ENCODE measurements around the gene SCARF2. TPM values are rescaled to one million over a fixed set of nuclear protein-coding genes. Genes with fewer than 3 reads are reported as not detected.

SCARF2 gene
- total and polyA plus RNA-seq, 2 of the 13 experiments (the other 11 are each of a cell fraction or from before 2014, with no cell fraction given) = 3.3 to 6.2 TPM

- no peak overlapping the region for H3K4me2 ChIP-seq (ENCODE audit: low read depth, low read length)
- H3K4me3 ChIP-seq (replicated peaks in 1 of 3; ENCODE audit: insufficient read depth in 1 of 3, low read depth in 2 of 3, low read length in 3 of 3) = no peak overlapping the region
- no peaks in the 10 kb centered on the region for H3K4me1 ChIP-seq (ENCODE audit: insufficient read depth, low read length)
- no peak overlapping the region for H3K27ac ChIP-seq (ENCODE audit: extremely low read length, insufficient read depth, low read length)
- POLR2A ChIA-PET = no interaction called here
- no peak for DNase-seq (ENCODE audit: low spot score)
- no peak for ATAC-seq
- WGBS (ENCODE audit: low lambda C conversion rate) = 100% methylated on average over 1 of the region's 1 CpG
- H3K79me2 ChIP-seq (ENCODE audit: insufficient read depth, low read length) = no peaks in the 10 kb centered on the region
- CTCF ChIA-PET (ENCODE audit: low intra/inter-chr PET ratio, low total read pairs) = no interaction called here
- no peak overlapping the region for H2AFZ ChIP-seq (ENCODE audit: low read length)
- TF ChIP-seq SP1 (IDR thresholded peaks at IDR 0.05) (no peak), SP1 (CRISPR knock-in tag; IDR thresholded peaks at IDR 0.05) (no peak), PRDM10 (CRISPR knock-in tag; IDR thresholded peaks at IDR 0.05; ENCODE audit: low read depth) (no peak), NFRKB (IDR thresholded peaks at IDR 0.05) (no peak)
- FAIRE-seq = no peak
- BruUV-seq (replicated peaks) = no TSS peak
- H4K20me1 ChIP-seq (ENCODE audit: insufficient read depth, low read length) = no peaks in the 10 kb centered on the region
- H3K9ac ChIP-seq (ENCODE audit: insufficient read depth, low read depth, low read length) = no peak overlapping the region
- no peaks in the 10 kb centered on the region for H3K9me3 ChIP-seq (ENCODE audit: low read length)
- peaks cover 1 to 8% of the 10 kb centered on the region in 2 experiments; a peak in 3 of 5 replicates for H3K36me3 ChIP-seq (replicated peaks in 1 of 2; ENCODE audit: control insufficient read depth in 1 of 2, insufficient read depth in 2 of 2, low read length in 2 of 2)
- no peaks in the 10 kb centered on the region for H3K27me3 ChIP-seq (ENCODE audit: control insufficient read depth in 1 of 2, insufficient read depth in 2 of 2, low read length in 2 of 2)
- in situ Hi-C loops (cut with HindIII; ENCODE audit: extremely low pct_ligation_motif_present, low pct_unique_long_range_greater_than_20kb) (no loop called here), intact Hi-C loops (cut with micrococcal nuclease; ENCODE audit: unreplicated experiment) (no loop called here)
Observed at GRCh38 chr22:20450551-20450906, 12.9 kb upstream of the SCARF2 start.

DNA sequence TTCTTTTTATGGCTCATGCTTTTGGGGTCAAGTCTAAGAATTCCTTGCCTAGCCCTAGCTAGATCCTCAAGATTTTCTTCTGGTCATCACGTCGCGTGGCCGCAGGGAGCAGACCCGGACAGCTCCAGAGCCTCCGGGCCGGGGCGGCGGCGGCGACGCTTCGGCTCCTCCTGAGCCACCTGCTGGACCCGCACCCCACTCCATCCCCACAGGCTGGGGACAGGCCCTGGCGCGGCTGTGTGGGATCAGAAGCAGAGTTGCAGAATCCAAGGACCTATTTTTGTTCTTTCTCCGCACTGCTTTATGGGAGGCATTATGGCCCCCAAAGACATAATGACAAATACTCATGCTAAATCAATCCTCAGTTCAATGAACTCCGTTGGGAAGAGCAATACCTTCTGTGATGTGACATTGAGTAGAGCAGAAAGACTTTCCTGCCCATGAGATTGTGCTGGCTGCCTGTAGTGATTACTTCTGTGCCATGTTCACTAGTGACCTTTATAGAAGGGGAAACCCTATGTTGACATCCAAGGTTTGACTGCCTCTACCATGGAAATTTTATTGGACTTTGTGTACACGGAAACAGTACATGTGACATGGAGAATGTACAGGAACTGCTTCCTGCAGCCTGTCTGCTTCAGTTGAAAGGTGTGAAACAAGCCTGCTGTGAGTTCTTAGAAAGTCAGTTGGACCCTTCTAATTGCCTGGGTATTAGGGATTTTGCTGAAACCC, 12.4 kb upstream of the SCARF2 start:
- Histone ChIP-seq H3K27me3 (ENCODE audit: control insufficient read depth in 1 of 2, insufficient read depth in 2 of 2, low read length in 2 of 2) (no peaks in the 10 kb centered on the region), H3K4me2 (ENCODE audit: low read depth, low read length) (no peak overlapping the region), H3K4me1 (ENCODE audit: insufficient read depth, low read length) (no peaks in the 10 kb centered on the region), H3K9ac (ENCODE audit: insufficient read depth, low read depth, low read length) (no peak overlapping the region), H3K36me3 (replicated peaks in 1 of 2; ENCODE audit: control insufficient read depth in 1 of 2, insufficient read depth in 2 of 2, low read length in 2 of 2) (peaks cover 1 to 4% of the 10 kb centered on the region in 2 experiments; a peak in 2 of 5 replicates), H3K9me3 (ENCODE audit: low read length) (no peaks in the 10 kb centered on the region), H2AFZ (ENCODE audit: low read length) (no peak overlapping the region), H3K79me2 (ENCODE audit: insufficient read depth, low read length) (no peaks in the 10 kb centered on the region), H3K4me3 (replicated peaks in 1 of 3; ENCODE audit: insufficient read depth in 1 of 3, low read depth in 2 of 3, low read length in 3 of 3) (no peak overlapping the region), H4K20me1 (ENCODE audit: insufficient read depth, low read length) (no peaks in the 10 kb centered on the region), H3K27ac (ENCODE audit: extremely low read length, insufficient read depth, low read length) (no peak overlapping the region)
- intact Hi-C loops (cut with micrococcal nuclease; ENCODE audit: unreplicated experiment) = no loop called here
- FAIRE-seq (no peak), ATAC-seq (no peak), DNase-seq (ENCODE audit: low spot score) (no peak)
- TF ChIP-seq SOX13 (IDR thresholded peaks at IDR 0.05) (no peak), SOX13 (CRISPR knock-in tag; conservative IDR thresholded peaks at IDR 0.05 in 1 of 2, IDR thresholded peaks at IDR 0.05 in 1 of 2) (no peak), ZNF562 (CRISPR knock-in tag; IDR thresholded peaks at IDR 0.05; ENCODE audit: borderline replicate concordance) (no peak), ZNF615 (CRISPR knock-in tag; IDR thresholded peaks at IDR 0.05; ENCODE audit: borderline replicate concordance) (no peak), FOXP1 (IDR thresholded peaks at IDR 0.05) (no peak), FOXP1 (CRISPR knock-in tag; IDR thresholded peaks at IDR 0.05) (no peak), ZSCAN31 (CRISPR knock-in tag; IDR thresholded peaks at IDR 0.05; ENCODE audit: low read depth) (no peak), NCOA2 (CRISPR knock-in tag; IDR thresholded peaks at IDR 0.05) (no peak), KLF9 (CRISPR knock-in tag; IDR thresholded peaks at IDR 0.05; ENCODE audit: low read depth) (no peak), ZNF333 (CRISPR knock-in tag; IDR thresholded peaks at IDR 0.05; ENCODE audit: borderline replicate concordance) (no peak), KLF13 (CRISPR knock-in tag; IDR thresholded peaks at IDR 0.05) (no peak), MED8 (CRISPR knock-in tag; IDR thresholded peaks at IDR 0.05; ENCODE audit: insufficient replicate concordance) (no peak)
- TF ChIP-seq, protein P1, sequence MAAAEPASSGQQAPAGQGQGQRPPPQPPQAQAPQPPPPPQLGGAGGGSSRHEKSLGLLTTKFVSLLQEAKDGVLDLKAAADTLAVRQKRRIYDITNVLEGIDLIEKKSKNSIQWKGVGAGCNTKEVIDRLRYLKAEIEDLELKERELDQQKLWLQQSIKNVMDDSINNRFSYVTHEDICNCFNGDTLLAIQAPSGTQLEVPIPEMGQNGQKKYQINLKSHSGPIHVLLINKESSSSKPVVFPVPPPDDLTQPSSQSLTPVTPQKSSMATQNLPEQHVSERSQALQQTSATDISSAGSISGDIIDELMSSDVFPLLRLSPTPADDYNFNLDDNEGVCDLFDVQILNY (CRISPR knock-in tag; conservative IDR thresholded peaks at IDR 0.05) = no peak
- ChIA-PET CTCF (ENCODE audit: low intra/inter-chr PET ratio, low total read pairs) (no interaction called here), POLR2A (no interaction called here)
- WGBS (ENCODE audit: low lambda C conversion rate) = 98% methylated on average over 19 of the region's 19 CpGs
- BruUV-seq (replicated peaks) = no TSS peak
- in situ Hi-C loops (cut with HindIII; ENCODE audit: extremely low pct_ligation_motif_present, low pct_unique_long_range_greater_than_20kb) = no loop called here

Measured in HepG2 (cell line).